HepG2 (cell line): ENCODE data around the gene CRKL.

Experiments used
- BHLHE40 ChIP-seq: IDR thresholded peaks from 2 replicates; pipeline ENCODE4 v1.6.1; 2011; ENCODE audit warnings: low read length, improper control_type of control experiment
- CTCF ChIP-seq: sonication (generic); formaldehyde crosslinking; IDR thresholded peaks from 2 replicates; pipeline ENCODE4 v1.5.0; 2020; ENCODE audit warnings: mild to moderate bottlenecking, missing genetic modification reagents, moderate library complexity
- FOSL1 ChIP-seq: sonication (generic); formaldehyde crosslinking; IDR thresholded peaks from 2 replicates; pipeline ENCODE4 v1.9.0; 2021; ENCODE audit warnings: missing genetic modification reagents, borderline replicate concordance
- FOXJ3 ChIP-seq: sonication (generic); formaldehyde crosslinking; IDR thresholded peaks from 2 replicates; pipeline ENCODE4 v1.4.0; 2020; ENCODE audit warnings: missing genetic modification reagents, mild to moderate bottlenecking, borderline replicate concordance
- KLF13 ChIP-seq: sonication (generic); formaldehyde crosslinking; IDR thresholded peaks from 2 replicates; pipeline ENCODE4 v1.4.0; 2020; ENCODE audit warnings: mild to moderate bottlenecking, missing genetic modification reagents
- MXI1 ChIP-seq: IDR thresholded peaks from 3 replicates; pipeline ENCODE4 v1.6.1; 2012; ENCODE audit warnings: low read depth, low read length, inconsistent platforms, borderline replicate concordance
- PHF8 ChIP-seq: sonication (generic); formaldehyde crosslinking; IDR thresholded peaks from 2 replicates; pipeline ENCODE4 v1.5.0; 2020; ENCODE audit warnings: missing genetic modification reagents
- POLR2AphosphoS5 ChIP-seq: IDR thresholded peaks from 2 replicates; pipeline ENCODE4 v1.6.1; 2012; ENCODE audit warnings: low read depth, low read length
- RAD21 ChIP-seq: fragments of 450-650 bp; formaldehyde crosslinking; IDR thresholded peaks from 2 replicates; pipeline ENCODE4 v1.5.0; 2020; ENCODE audit warnings: mild to moderate bottlenecking
- TCF12 ChIP-seq, 2 experiments: fragments of 450-650 bp in 1 of 2; sonication (generic) in 1 of 2; formaldehyde crosslinking in 1 of 2; IDR thresholded peaks; 2 replicates each; pipeline versions ENCODE4 v1.6.1 to v1.8.0; 2017 to 2022; ENCODE audit warnings: antibody characterized with exemption in 1 of 2, mild to moderate bottlenecking in 1 of 2, missing genetic modification reagents in 1 of 2, moderate library complexity in 1 of 2
- TP53 ChIP-seq: sonication (generic); formaldehyde crosslinking; conservative IDR thresholded peaks from 2 replicates; pipeline ENCODE4 v1.4.0; 2020; ENCODE audit warnings: missing genetic modification reagents
- ZBTB49 ChIP-seq: sonication (generic); formaldehyde crosslinking; IDR thresholded peaks from 2 replicates; pipeline ENCODE4 v1.4.0; 2020; ENCODE audit warnings: missing genetic modification reagents, borderline replicate concordance
- ZNF530 ChIP-seq: sonication (generic); formaldehyde crosslinking; IDR thresholded peaks from 2 replicates; pipeline ENCODE4 v1.5.0; 2020; ENCODE audit warnings: low read depth, mild to moderate bottlenecking, missing genetic modification reagents
- ZNF678 ChIP-seq: sonication (generic); formaldehyde crosslinking; IDR thresholded peaks from 2 replicates; pipeline ENCODE4 v1.4.0; 2020; ENCODE audit warnings: mild to moderate bottlenecking, missing genetic modification reagents

- TF ChIP-seq CTCF (CRISPR knock-in tag) = peak; percentile 43
- TF ChIP-seq TCF12 (IDR thresholded peaks at IDR 0.05) = no peak
- no peak for TF ChIP-seq TCF12 (CRISPR knock-in tag; IDR thresholded peaks at IDR 0.05)
- no peak; the same call in 1 of the 2 replicates for TF ChIP-seq TP53 (CRISPR knock-in tag)
- TF ChIP-seq FOXJ3 (CRISPR knock-in tag) = peak; percentile 33; the same call in 1 of the 2 replicates
- no peak for TF ChIP-seq KLF13 (CRISPR knock-in tag)
- TF ChIP-seq ZNF678 (CRISPR knock-in tag) = no peak
- TF ChIP-seq FOSL1 (CRISPR knock-in tag) = no peak
- no peak for TF ChIP-seq POLR2AphosphoS5
- no peak for TF ChIP-seq ZNF530 (CRISPR knock-in tag)
- TF ChIP-seq MXI1 = peak; percentile 26; the same call in 1 of the 3 replicates
- TF ChIP-seq PHF8 (CRISPR knock-in tag) = no peak
- TF ChIP-seq RAD21 = no peak
- no peak for TF ChIP-seq BHLHE40
- no peak for TF ChIP-seq ZBTB49 (CRISPR knock-in tag)
Measured at GRCh38 chr22:20951932-20952380, 34.7 kb downstream of the CRKL start.
